Upper lobe of left lung (tissue), 6 donors: ENCODE data around the gene RBM20. TPM values are rescaled to one million over a fixed set of nuclear protein-coding genes. Genes with fewer than 3 reads are reported as not detected.

Experiments
- ATAC-seq, 2 donors: fragments of 200-7000 bp; cut with Tn5 transposase; one replicate each; pipeline ENCODE4 v1.9.1; 2022; ENCODE audit warnings: mild to moderate bottlenecking in 2 of 2, moderate library complexity in 2 of 2; ENCODE audit not compliant: low FRiP score in 2 of 2
- DNase-seq, 2 donors: peaks; one replicate each; pipeline ENCODE4 v3.0.0-alpha.2; 2019 to 2020
- H3K27ac ChIP-seq, 4 donors: fragments of 200-600 bp; sonication (generic); one replicate each; pipeline ENCODE4 v1.5.1; 2016 to 2019
- H3K27me3 ChIP-seq, 4 donors: fragments of 200-600 bp; sonication (generic); one replicate each; pipeline ENCODE4 v1.5.1; 2017 to 2019
- H3K36me3 ChIP-seq, 4 donors: fragments of 200-600 bp; sonication (generic); one replicate each; pipeline ENCODE4 v1.5.1; 2016 to 2019
- H3K4me1 ChIP-seq, 4 donors: fragments of 200-600 bp; sonication (generic); one replicate each; pipeline ENCODE4 v1.5.1; 2018 to 2019
- H3K4me3 ChIP-seq, 4 donors: fragments of 200-600 bp; sonication (generic); one replicate each; pipeline ENCODE4 v1.5.1; 2017 to 2019; ENCODE audit warnings: mild to moderate bottlenecking in 2 of 4, moderate library complexity in 1 of 4
- H3K9me3 ChIP-seq, 4 donors: fragments of 200-600 bp; sonication (generic); one replicate each; pipeline ENCODE4 v1.5.1; 2018 to 2019
- EP300 ChIP-seq, 4 donors: sonication (generic); formaldehyde crosslinking; IDR thresholded peaks; one replicate each; pipeline ENCODE4 v1.5.1; 2017; ENCODE audit warnings: antibody characterized with exemption in 4 of 4, control low read depth in 2 of 4
- POLR2A ChIP-seq, 4 donors: fragments of 450-650 bp; IDR thresholded peaks; one replicate each; pipeline ENCODE4 v1.5.1; 2016 to 2017; ENCODE audit warnings: antibody characterized with exemption in 4 of 4, mild to moderate bottlenecking in 2 of 4
- POLR2AphosphoS5 ChIP-seq, 2 donors: sonication (generic); formaldehyde crosslinking; IDR thresholded peaks; one replicate each; pipeline ENCODE4 v1.5.1; 2017; ENCODE audit warnings: antibody characterized with exemption in 2 of 2
- WGBS, 2 donors: methylation state at CpG; one replicate each; pipeline ENCODE4 v1.1.5; 2017 to 2018; 5-methylcytosine and 5-hydroxymethylcytosine counted together
- total RNA-seq, 6 donors: library from RNA; depleted of rRNA in 4 of 6; stranded (reverse); fragments of >200 nt in 4 of 6; gene quantifications; one replicate each; pipeline versions ENCODE4 v1.1.0 to v1.2.1, GENCODE V29; 2016 to 2021
- TF ChIP-seq, protein P1 (sequence below), 6 experiments: fragments of 450-650 bp in 4 of 6; fragments of 200-600 bp in 2 of 6; sonication (generic) in 2 of 6; IDR thresholded peaks; one replicate each; pipeline ENCODE4 v1.5.1; 2016 to 2019; ENCODE audit warnings: antibody characterized with exemption in 6 of 6
- donor health status: DM: no; HTN: no; CAD: no; lungs with moderate emphysema.
- donor health status: DM: no; HTN: yes; CAD: no; lungs with severe emphysema.

The RBM20 gene
- total RNA-seq, 6 donors from 2014 or later, result 0.11 to 7.5 (median 1.5) TPM

DNA sequence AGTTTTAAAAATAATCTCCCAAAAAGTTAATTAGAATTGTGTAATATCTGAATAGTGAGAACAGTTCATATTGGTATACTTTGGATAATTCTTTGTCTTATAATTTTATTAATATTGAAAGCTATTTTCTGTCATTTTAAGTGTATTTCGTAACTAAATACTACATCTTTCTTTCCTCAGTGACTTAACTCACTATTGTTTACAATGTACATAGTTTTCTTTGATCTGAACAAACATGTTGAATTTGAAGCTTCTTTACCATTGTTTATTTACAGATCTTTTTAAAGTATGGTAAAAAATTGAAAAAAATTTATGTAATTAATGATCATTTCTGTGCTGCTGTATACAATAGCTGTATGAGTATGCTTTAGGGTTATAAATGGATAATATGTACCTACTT lies 232.7 kb downstream of the RBM20 start:
- Histone ChIP-seq H3K27ac (no peak overlapping the region), H3K4me1 (peaks cover 0 to 14% (median 6%) of the 10 kb centered on the region in 4 donors), H3K4me3 (no peak overlapping the region), H3K9me3 (no peaks in the 10 kb centered on the region), H3K36me3 (peaks cover 0 to 14% (median 0%) of the 10 kb centered on the region in 4 donors), H3K27me3 (no peaks in the 10 kb centered on the region)
- no peak for DNase-seq
- no peak for ATAC-seq
- TF ChIP-seq POLR2A (IDR thresholded peaks at IDR 0.05) (no peak), EP300 (IDR thresholded peaks at IDR 0.05) (no peak), POLR2AphosphoS5 (IDR thresholded peaks at IDR 0.05) (no peak)
- TF ChIP-seq, protein P1, sequence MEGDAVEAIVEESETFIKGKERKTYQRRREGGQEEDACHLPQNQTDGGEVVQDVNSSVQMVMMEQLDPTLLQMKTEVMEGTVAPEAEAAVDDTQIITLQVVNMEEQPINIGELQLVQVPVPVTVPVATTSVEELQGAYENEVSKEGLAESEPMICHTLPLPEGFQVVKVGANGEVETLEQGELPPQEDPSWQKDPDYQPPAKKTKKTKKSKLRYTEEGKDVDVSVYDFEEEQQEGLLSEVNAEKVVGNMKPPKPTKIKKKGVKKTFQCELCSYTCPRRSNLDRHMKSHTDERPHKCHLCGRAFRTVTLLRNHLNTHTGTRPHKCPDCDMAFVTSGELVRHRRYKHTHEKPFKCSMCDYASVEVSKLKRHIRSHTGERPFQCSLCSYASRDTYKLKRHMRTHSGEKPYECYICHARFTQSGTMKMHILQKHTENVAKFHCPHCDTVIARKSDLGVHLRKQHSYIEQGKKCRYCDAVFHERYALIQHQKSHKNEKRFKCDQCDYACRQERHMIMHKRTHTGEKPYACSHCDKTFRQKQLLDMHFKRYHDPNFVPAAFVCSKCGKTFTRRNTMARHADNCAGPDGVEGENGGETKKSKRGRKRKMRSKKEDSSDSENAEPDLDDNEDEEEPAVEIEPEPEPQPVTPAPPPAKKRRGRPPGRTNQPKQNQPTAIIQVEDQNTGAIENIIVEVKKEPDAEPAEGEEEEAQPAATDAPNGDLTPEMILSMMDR (IDR thresholded peaks at IDR 0.05), result no peak
- 92 to 94% methylated on average over 1 of the region's 1 CpG for WGBS, 2 donors

DNA sequence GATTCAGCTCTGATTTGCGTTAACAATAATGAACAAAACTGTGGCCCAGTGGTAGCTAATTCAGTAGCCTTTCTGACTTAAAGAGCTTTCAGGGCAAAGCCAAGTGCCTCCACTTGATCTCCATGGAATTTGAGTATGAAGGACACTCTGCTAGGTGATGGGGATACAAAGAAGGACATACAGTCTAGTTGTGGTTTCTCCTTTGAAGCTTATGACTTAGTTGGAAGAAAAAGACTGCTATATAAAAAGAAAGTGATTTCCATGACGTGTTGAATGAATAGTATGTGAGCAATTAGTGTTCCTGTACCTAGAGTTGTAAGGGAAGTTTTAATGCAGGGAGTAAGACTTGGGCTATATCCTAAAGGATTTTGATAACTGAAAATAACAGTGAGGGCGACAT lies 235.9 kb downstream of the RBM20 start:
- H3K27ac ChIP-seq, result no peak overlapping the region
- H3K27me3 ChIP-seq, result no peaks in the 10 kb centered on the region
- peaks cover 0 to 37% (median 2%) of the 10 kb centered on the region in 4 donors for H3K36me3 ChIP-seq
- H3K4me3 ChIP-seq, result no peak overlapping the region
- DNase-seq (no peak), ATAC-seq (no peak)
- H3K4me1 ChIP-seq, result peaks cover 0 to 5% (median 0%) of the 10 kb centered on the region in 4 donors
- TF ChIP-seq POLR2A (IDR thresholded peaks at IDR 0.05) (no peak), POLR2AphosphoS5 (IDR thresholded peaks at IDR 0.05) (no peak), EP300 (IDR thresholded peaks at IDR 0.05) (no peak)
- TF ChIP-seq, protein P1 (IDR thresholded peaks at IDR 0.05), result no peak
- 82 to 90% methylated on average over 3 of the region's 3 CpGs for WGBS, 2 donors
- H3K9me3 ChIP-seq, result no peaks in the 10 kb centered on the region

DNA sequence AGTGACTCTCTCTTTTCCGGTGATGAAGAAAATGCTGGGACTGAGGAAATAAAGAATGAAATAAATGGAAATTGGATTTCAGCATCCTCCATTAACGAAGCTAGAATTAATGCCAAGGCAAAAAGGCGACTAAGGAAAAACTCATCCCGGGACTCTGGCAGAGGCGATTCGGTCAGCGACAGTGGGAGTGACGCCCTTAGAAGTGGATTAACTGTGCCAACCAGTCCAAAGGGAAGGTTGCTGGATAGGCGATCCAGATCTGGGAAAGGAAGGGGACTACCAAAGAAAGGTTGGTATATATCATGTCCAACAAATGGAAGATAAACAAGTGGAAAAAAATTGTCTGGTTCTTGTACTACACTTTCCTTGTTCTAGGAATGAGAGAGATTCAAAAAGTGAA lies 237.1 kb downstream of the RBM20 start:
- 92% methylated on average over 9 of the region's 9 CpGs for WGBS, 2 donors
- Histone ChIP-seq H3K4me3 (no peak overlapping the region), H3K36me3 (peaks cover 0 to 44% (median 2%) of the 10 kb centered on the region in 4 donors), H3K9me3 (no peaks in the 10 kb centered on the region), H3K27ac (no peak overlapping the region), H3K27me3 (no peaks in the 10 kb centered on the region), H3K4me1 (peaks cover 0 to 3% (median 0%) of the 10 kb centered on the region in 4 donors)
- TF ChIP-seq POLR2A (IDR thresholded peaks at IDR 0.05) (no peak), POLR2AphosphoS5 (IDR thresholded peaks at IDR 0.05) (no peak), EP300 (IDR thresholded peaks at IDR 0.05) (no peak)
- TF ChIP-seq, protein P1 (IDR thresholded peaks at IDR 0.05), result no peak
- DNase-seq, result no peak
- ATAC-seq, result no peak

DNA sequence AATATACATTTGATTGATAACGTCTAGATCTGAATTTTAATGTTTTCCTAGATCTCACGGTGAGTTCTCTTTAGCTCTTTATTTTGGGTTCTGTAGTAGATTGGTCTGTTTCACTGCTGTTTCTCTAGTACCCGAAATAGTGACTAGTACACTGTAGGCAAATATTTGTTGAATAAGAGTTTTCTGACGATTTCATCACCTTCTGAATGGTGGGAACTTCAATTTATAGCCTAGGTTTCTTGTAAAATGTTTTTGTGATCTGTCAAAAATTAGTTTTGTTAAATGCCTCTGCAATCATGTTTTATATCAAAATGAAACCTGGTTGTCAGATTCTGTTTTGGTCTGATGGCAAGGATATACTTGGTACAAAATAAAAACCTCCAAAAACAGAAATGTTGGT lies 237.8 kb downstream of the RBM20 start:
- H3K9me3 ChIP-seq, result no peaks in the 10 kb centered on the region

DNA sequence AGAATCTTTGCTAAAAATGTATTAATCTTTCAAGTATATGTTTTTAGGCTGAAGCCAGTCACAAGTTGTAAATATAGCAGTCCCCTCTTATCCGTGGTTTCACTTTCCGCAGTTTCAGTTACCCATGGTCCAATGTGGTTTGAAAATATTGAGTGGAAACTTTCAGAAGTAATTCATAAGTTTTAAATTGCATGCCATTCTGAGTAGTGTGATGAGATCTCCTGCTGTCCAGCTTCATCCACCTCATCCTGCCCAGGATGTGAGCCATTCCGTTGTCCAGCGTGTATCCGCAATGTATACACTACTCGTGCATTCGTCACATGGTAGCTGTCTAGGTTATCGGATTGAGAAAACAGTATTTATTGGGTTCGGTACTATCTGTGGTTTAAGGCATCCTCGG lies 239.8 kb downstream of the RBM20 start:
- Histone ChIP-seq H3K4me3 (no peak overlapping the region), H3K27ac (no peak overlapping the region), H3K36me3 (peaks cover 0 to 55% (median 3%) of the 10 kb centered on the region in 4 donors), H3K27me3 (no peaks in the 10 kb centered on the region), H3K4me1 (peaks cover 0 to 3% (median 0%) of the 10 kb centered on the region in 4 donors), H3K9me3 (no peaks in the 10 kb centered on the region)
- no peak for TF ChIP-seq EP300 (IDR thresholded peaks at IDR 0.05)
- TF ChIP-seq, protein P1 (IDR thresholded peaks at IDR 0.05), result no peak
- TF ChIP-seq POLR2A (IDR thresholded peaks at IDR 0.05), result no peak
- no peak for TF ChIP-seq POLR2AphosphoS5 (IDR thresholded peaks at IDR 0.05)
- ATAC-seq, result no peak
- 78 to 91% methylated on average over 10 of the region's 10 CpGs for WGBS, 2 donors
- no peak for DNase-seq

More for the DNA sequence above, 237.8 kb downstream of the RBM20 start:
- no peaks in the 10 kb centered on the region for H3K27me3 ChIP-seq
- peaks cover 0 to 3% (median 0%) of the 10 kb centered on the region in 4 donors for H3K4me1 ChIP-seq
- no peak for ATAC-seq
- WGBS, 2 donors, result 69 to 74% methylated on average over 4 of the region's 4 CpGs
- no peak overlapping the region for H3K27ac ChIP-seq
- no peak for DNase-seq
- H3K36me3 ChIP-seq, result peaks cover 0 to 41% (median 2%) of the 10 kb centered on the region in 4 donors
- TF ChIP-seq POLR2A (IDR thresholded peaks at IDR 0.05), result no peak
- no peak overlapping the region for H3K4me3 ChIP-seq
